ENCODE results near the gene MYO18A.
"Not testable (repeated sequence)": the region's sequence is repeated elsewhere in the genome, so short reads cannot be mapped to it uniquely, and the experiment has no call there.

Gene MYO18A

DNA sequence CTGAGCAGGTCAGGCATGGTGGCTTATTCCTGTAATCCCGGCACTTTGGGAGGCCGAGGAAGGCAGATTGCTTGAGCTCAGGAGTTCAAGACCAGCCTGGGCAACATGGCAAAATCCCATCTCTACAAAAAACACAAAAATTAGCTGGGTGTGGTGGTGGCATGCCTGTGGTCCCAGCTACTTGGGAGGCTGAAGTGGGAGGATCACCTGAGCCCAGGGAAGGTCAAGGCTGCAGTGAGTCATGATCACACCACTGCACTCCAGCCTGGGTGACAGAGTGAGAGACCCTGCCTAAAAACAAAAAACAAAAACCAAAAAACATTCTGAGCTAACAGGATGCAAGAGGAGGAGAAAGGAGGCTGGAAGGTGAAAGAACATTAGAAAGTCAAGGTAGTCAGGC lies 33.0 kb downstream of the MYO18A start:
- not testable (repeated sequence) for DNase-seq

DNA sequence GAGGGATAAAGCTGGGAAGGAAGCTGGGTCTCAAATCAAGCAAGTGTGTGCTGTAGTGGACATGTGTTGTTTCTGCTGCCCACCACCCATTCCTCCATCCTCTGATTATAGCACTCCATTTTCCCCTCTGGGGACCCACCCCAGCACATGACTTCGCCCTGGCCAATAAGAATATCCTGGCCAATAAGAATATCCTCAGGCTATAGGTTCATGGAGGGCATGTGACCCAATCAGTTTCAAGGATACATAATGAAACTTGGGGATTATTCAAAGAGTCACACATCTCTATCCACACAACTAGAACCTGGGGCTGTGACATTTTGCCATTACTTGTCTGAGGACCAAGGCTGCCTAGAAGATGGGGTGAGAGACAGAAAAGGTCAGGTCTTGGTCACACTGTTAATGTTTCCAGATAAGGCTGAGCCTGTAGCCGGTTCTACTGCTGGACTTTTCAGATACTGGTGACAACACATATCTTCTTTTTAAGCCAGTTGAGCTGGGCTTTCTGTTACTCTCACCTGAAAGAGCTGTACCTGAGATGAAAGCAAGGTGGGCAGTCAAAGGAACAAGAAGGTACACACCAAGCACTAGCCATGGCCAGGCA lies 33.7 kb downstream of the MYO18A start:
- DNase-seq, result no peak

DNA sequence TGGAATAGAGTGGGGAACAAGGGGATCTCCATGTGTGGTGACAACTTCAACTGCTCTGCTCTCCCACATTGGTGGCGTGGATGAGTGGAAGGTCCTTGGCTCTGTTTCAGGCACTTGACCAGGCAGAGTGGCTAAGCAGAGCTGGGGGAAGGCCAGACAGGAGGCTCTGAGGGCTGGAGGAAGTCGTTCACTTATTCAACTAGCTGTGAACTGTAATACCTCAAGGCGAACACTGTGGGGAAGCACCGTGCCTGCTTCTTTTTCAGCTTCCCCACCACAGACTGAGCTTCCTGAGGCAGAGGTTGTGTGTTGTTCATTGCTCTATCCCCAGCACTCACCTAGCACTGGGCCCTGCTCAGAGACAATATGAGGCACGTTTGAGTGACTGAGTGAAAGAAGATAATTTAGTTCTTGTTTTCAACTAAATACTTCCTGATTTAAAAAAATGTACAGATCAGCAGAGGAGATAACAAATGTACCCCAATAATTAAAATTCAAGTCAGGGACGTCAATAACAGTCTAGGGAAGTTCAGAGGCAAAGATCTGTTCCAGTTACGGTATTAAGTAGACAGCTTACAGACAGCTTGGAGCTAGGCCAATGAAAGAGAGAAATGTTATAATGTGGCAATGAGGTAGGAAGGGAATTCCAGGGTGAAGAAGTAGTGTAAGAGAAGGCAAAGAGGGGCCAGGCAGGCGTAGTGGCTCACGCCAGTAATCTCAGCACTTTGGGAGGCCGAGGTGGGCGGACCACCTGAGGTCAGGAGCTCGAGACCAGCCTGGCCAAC lies 34.7 kb downstream of the MYO18A start:
- DNase-seq, result peak; percentile 74

DNA sequence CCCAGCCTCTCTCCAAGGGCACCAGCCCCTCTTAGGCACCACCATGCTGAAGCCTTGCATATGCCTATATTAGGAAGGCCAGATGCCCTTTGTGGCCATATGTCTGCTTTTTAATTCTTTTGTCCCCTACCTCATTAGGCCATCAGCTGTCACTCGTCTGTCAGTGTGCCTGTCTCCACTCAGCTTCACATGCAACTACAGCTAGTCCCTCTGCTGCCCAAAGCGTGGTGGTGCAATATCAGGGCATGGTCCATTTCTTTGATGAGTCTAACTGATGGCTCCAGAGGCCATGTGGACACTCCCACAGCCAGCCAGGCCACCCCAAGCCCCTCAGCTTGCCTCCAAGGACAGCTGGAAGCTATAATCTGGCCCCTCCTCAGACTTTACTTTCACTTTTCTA lies 36.3 kb downstream of the MYO18A start:
- DNase-seq, result peak; percentile 84

DNA sequence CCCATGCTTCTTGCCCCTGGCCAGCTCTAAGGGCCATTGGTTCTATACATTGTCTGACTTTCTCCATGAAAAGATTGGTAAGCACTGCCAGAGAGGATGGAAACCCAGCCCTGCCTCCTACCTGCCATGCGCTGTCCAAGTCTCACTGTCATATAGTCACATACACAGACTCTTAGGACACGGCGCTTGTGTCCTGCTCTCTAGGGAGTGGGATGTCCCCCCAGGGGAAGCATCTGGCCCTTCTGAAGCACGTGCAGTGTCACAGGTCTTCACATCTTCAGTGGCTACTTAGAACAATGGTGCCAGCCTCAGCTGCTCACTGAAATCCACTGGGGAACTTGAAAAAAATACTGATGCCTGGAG lies 38.7 kb downstream of the MYO18A start:
- peak; percentile 62 for DNase-seq

DNA sequence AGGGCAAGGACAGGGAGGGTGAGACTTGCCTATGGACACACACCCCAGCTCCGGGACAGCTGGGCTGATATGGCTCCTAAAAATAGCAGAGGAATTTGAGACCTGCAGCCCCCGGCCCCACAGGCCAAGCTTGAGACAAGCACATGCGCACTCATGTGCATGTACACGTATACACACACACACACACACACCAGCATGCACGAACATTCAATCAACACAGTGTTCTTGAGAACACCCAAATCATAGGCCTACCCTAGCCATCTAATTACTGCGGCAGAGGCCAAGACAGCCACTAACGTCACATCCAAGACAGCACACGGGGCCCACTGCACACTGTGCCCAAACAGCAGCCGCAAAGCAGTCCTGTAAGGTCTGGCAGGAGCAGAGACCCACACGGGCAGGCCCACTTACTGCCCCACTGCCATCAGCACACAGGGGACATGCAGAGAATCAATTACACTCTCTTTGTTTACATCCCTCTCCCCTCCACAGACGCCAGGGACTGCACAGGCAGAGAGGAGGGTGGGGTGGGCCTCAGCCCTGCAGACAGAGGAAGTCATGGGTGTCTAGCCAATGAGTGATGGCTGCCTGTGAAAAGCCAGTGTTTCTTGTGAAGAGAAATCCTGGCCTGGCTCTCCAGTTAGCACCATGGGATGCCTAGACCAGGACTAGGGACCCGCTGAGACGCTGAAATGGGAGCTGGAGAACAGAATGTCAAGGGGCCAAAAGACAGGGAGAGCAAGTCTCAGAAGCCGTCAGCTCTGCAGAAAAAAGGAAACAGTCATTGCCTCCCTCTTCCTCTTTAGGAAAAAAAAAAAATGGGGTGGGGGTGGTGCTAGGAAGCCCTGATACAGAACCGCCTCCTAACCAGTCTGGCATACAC lies 39.3 kb downstream of the MYO18A start:
- DNase-seq, result peak; percentile 80

- DNase-seq, result peak; percentile 85
Measured at GRCh38 chr17:29140051-29140621, 40.1 kb downstream of the MYO18A start.

DNA sequence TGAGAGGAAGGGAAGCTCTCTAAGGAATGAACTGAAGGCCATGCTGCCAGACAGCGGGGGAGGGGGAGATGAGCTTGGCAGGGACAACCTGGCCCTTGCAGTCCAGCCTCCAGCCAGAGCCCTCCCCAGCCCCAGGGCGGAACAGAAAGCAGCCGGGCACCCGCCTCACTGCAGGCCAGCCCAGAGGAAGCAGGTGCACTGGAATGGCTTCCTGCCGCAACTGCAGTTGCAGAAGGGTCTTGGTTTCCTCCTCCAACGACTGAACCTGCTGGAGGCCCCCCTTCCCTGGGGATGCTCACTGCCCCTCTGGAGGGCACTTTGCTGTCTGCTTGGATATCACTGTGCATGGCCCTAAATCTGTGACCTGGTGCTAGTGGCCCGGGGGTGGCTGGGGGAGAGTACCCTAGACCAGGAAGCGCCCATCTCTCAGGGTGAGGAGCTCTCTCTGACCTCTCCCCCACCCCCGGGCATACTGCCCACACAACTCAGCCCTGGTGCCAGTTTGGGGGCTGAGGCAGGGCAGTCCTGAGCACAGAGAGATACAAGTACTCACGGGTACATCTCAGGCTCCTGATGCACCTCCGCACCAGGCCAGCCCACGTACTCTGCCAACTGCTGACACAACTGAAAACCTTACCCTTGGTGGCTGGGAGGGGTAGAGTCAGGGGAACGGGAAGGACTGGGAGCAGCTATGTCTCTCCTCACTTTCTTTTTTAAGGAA lies 41.1 kb downstream of the MYO18A start:
- no peak for DNase-seq

- DNase-seq, result no peak
Measured at GRCh38 chr17:29138184-29138955, 41.8 kb downstream of the MYO18A start.

GRCh38 chr17:29136998-29137730 lies 43.0 kb downstream of the MYO18A start:
- no peak for DNase-seq

DNA sequence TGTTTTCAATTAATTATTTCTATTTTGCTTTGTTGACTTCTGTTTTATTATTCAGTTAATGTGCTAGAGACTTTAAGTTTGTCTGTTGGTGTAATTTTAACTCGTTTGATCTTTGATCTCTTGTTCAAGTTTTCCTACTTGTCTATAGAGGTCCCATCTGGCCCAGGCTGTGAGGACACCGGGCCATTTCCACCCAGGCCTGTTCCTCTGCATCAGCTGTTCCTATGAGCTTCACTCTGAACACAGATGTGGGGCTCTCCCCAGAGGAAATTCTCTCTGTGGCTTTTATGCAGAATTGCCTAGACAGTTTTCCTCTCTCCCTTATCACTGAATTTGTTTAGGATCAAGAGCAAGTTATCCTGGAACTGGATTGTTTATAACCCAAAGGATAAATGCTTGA lies 44.7 kb downstream of the MYO18A start:
- DNase-seq, result no peak

- peak; percentile 73 for DNase-seq
Measured at GRCh38 chr17:29133121-29133713, 47.0 kb downstream of the MYO18A start.

DNA sequence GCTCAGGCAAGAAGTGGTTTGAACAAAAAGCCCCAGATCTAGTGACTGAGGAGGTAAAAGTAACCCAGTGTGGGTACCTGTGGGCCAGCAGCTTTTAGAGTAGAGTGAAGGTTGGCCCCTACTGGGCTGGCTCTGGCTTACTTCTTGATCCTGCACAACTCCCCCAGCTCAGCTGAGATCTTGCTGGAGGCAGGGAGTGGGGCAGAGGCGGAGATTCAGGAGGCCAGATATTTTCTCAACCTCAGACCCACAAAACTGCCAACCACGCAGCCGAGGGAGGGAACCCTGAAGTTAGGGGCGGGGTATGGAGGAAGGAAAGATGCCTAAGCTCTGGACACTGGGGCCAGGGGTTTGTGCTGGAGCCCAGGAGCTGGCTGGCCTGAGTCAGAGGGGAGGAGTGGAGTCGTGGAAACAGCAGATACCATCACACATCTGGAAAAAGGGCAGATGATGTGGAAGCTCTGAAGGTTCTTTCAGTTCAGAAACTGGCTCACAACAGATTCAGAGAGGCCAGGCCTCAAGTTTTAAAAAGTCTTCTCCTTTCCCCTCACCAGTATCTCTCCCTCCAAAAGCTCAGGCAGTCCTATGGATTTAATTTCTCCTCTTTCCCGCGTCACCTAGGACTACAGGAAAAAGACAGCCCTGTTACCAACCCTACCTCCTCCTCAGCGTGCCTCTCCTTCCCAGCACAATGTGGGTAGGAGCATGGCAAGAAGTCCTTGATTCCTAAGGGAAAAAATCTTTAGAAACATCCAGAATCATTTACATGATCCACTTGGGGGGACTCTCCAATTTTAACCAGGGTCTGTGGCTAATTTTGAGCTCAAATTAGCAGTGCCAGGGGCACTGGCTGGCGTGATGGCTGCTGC lies 48.1 kb downstream of the MYO18A start:
- no peak for DNase-seq

- DNase-seq, result no peak
Measured at GRCh38 chr17:29129731-29130130, 50.5 kb downstream of the MYO18A start.

DNA sequence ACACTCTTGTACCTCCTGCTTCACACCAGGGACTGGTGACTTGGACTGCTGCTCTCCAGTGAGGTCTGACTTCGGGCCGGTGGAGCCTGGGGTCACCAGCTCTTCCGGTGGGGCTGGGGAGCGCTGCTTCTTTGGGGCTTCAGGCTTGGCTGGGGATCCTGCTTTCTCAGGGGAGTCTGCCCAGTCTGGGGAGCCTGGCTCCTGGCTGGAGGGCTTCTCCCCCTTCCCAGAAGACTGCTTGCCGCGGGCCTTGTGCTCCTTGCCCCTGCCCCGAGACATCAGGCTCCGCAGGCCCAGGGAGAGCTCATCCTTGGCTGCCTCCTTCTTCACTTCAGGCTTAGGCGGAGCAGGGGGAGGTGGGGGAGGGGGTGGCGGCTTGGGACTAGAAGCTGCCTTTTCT lies 52.4 kb downstream of the MYO18A start:
- no peak for DNase-seq

DNA sequence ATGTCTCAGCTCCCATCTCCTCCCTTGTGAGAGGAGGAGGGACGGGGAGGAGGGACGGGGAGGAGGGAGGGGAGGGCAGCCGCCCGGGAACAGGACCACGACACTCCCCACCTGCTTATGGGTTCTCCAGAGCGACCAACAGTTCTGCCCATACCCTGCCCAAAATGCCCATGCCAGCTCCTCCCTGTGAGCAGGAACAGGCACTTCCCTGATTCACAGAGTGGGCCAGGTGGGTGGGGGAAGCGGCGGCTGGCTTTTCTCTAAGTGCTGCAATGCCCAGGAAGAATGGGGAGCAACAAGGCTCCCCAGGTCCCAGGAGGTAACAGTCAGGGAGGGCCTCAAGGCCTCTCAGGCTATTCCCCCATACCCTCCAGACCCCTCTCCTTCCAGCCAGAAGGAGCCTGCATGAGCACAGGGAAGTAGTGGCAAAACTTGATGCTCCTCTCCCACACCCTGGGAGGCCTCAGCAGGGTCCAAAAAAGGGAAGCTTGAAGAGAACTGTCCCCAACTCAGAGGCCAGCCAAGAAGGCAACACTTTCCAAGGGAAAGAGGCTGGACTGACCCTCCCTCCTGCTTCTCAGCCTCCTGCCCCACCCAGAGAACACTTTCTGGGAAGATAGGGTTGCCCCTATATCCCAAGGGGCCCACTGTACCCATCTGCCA lies 53.8 kb downstream of the MYO18A start:
- no peak for DNase-seq

- no peak for DNase-seq
Measured at GRCh38 chr17:29125651-29126050, 54.5 kb downstream of the MYO18A start.

DNA sequence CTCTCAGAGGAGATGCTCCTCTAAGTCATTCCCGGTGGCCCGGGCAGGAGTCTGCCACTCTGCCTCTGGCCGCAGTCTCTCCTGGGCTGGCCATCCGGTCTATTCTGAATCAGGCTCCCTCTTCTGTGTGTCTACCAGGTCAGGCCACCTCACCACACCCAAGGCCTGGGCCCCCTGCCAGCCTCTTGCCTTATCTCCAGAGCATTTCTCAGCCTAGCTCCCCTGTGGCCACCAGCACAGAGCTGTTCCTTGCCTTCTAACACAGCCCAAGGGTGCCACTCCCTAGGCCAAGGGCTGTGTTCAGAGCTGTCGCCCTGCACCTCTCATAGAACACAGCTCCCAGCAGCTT lies 55.3 kb downstream of the MYO18A start:
- no peak for DNase-seq
